HepG2 (cell line): ENCODE measurements around the gene WDR62.

Source experiments
- EP300 ChIP-seq, 3 experiments: sonication (generic) in 1 of 3; formaldehyde crosslinking in 1 of 3; IDR thresholded peaks; 2 replicates each; pipeline versions ENCODE4 v1.5.1 to v1.6.1; 2011 to 2020; ENCODE audit warnings: low read depth in 2 of 3, low read length in 2 of 3, borderline replicate concordance in 1 of 3, improper control_type of control experiment in 1 of 3, mild to moderate bottlenecking in 1 of 3, missing genetic modification reagents in 1 of 3, moderate library complexity in 1 of 3
- NFYB ChIP-seq: sonication (generic); formaldehyde crosslinking; IDR thresholded peaks from 2 replicates; pipeline ENCODE4 v1.4.0; 2020; ENCODE audit warnings: missing genetic modification reagents
- ZBTB1 ChIP-seq: sonication (generic); formaldehyde crosslinking; IDR thresholded peaks from 2 replicates; pipeline ENCODE4 v1.4.0; 2020; ENCODE audit warnings: missing genetic modification reagents, borderline replicate concordance
- ZNF350 ChIP-seq: sonication (generic); formaldehyde crosslinking; IDR thresholded peaks from 2 replicates; pipeline ENCODE4 v1.4.0; 2020; ENCODE audit warnings: mild to moderate bottlenecking, low read depth, missing genetic modification reagents, borderline replicate concordance
- TF ChIP-seq, protein P1 (sequence below): sonication (generic); formaldehyde crosslinking; IDR thresholded peaks from 2 replicates; pipeline ENCODE4 v1.5.0; 2020; ENCODE audit warnings: mild to moderate bottlenecking, missing genetic modification reagents, moderate library complexity

DNA sequence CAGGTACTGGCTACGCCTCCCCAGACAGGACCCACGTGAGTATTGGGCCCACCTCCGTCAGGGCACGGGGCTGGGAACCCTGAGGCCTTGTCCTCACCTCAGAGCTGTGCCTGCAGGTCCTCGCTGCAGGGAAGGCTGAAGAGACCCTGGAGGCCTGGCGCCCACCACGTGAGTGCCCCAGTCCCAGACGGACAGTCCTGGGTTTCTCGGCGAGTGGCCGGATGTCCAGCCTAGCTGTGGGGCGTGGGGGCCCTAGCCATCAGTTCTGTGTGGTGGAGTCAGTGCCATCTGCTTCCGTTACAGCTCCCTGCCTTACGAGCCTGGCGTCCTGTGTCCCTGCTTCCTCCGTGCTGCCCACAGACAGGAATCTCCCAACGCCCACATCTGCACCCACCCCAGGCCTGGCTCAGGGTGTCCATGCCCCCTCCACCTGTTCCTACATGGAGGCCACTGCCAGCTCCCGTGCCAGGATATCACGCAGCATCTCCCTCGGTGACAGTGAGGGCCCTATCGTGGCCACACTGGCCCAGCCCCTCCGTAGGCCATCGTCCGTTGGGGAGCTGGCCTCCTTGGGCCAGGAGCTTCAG is 48.4 kb downstream of the WDR62 start:
- TF ChIP-seq, protein P1, sequence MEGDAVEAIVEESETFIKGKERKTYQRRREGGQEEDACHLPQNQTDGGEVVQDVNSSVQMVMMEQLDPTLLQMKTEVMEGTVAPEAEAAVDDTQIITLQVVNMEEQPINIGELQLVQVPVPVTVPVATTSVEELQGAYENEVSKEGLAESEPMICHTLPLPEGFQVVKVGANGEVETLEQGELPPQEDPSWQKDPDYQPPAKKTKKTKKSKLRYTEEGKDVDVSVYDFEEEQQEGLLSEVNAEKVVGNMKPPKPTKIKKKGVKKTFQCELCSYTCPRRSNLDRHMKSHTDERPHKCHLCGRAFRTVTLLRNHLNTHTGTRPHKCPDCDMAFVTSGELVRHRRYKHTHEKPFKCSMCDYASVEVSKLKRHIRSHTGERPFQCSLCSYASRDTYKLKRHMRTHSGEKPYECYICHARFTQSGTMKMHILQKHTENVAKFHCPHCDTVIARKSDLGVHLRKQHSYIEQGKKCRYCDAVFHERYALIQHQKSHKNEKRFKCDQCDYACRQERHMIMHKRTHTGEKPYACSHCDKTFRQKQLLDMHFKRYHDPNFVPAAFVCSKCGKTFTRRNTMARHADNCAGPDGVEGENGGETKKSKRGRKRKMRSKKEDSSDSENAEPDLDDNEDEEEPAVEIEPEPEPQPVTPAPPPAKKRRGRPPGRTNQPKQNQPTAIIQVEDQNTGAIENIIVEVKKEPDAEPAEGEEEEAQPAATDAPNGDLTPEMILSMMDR (CRISPR knock-in tag), result no peak
- TF ChIP-seq NFYB (CRISPR knock-in tag) (no peak), ZNF350 (CRISPR knock-in tag) (no peak), EP300 (IDR thresholded peaks at IDR 0.05; ENCODE audit: low read depth in 2 of 2, low read length in 2 of 2) (no peak), EP300 (CRISPR knock-in tag; IDR thresholded peaks at IDR 0.05; ENCODE audit: borderline replicate concordance) (no peak), ZBTB1 (CRISPR knock-in tag) (no peak)
